K562 (cell line): ENCODE results near the gene TSGA10. TPM values are rescaled to one million over a fixed set of nuclear protein-coding genes. Genes with fewer than 3 reads are reported as not detected.

Experiments used
- ATAC-seq: fragments of 200-7000 bp; cut with Tn5 transposase; 3 replicates; pipeline ENCODE4 v1.9.1; 2020; ENCODE audit warnings: moderate library complexity
- BruUV-seq: library from RNA; stranded (reverse); fragments of 400-500 nt; replicated peaks from 2 replicates; lab custom pipeline; 2021; lab: Mats Ljungman, UMichigan
- CTCF ChIA-PET: fragments of 300-600 bp; formaldehyde crosslinking; extraction: SDS; loops from one replicate; lab custom pipeline; 2021; ENCODE audit warnings: low intra/inter-chr PET ratio; lab: Yijun Ruan, JAX
- POLR2A ChIA-PET: fragments of 300-600, 350-650 bp; sonication (Branson Sonifier 250); formaldehyde crosslinking; extraction: SDS; loops from one replicate; lab custom pipeline; 2021; ENCODE audit warnings: antibody characterized with exemption, inconsistent platforms; lab: Yijun Ruan, JAX
- DNase-seq, 4 experiments: peaks; one replicate each; pipeline versions ENCODE4 v3.0.0 to v3.0.0-alpha.2; 2011 to 2018; ENCODE audit warnings: low spot score in 3 of 4, mixed read lengths in 3 of 4; ENCODE audit errors: extremely low read depth in 1 of 4
- FAIRE-seq: peaks from 2 replicates; lab custom pipeline; 2011; peaks lifted over from hg19 to GRCh38; lab: Jason Lieb, UNC
- H2AFZ ChIP-seq: 2 replicates; pipeline ENCODE4 v1.6.0; 2011; ENCODE audit warnings: low read depth, low read length, control low read depth, inconsistent platforms
- H3K27ac ChIP-seq: fragments of 200-600 bp; 3 replicates; pipeline ENCODE4 v1.8.0; 2011; ENCODE audit warnings: low read depth, mild to moderate bottlenecking, control low read depth, inconsistent platforms, low read length, moderate library complexity, mixed read lengths; ENCODE audit errors: extremely low read depth
- H3K27me3 ChIP-seq, 2 experiments: fragments of 300-600 bp in 1 of 2; 2 replicates in 1 of 2; 3 replicates in 1 of 2; pipeline versions ENCODE4 v1.6.0 to v1.8.0; 2011; ENCODE audit warnings: inconsistent platforms in 2 of 2, low read length in 2 of 2, mild to moderate bottlenecking in 1 of 2, mixed read lengths in 1 of 2, moderate library complexity in 1 of 2; ENCODE audit not compliant: control insufficient read depth in 2 of 2, insufficient read depth in 2 of 2
- H3K36me3 ChIP-seq: fragments of 300-600 bp; 3 replicates; pipeline ENCODE4 v1.8.0; 2011; ENCODE audit warnings: mild to moderate bottlenecking, low read length, inconsistent platforms; ENCODE audit not compliant: control insufficient read depth, insufficient read depth
- H3K4me1 ChIP-seq, 2 experiments: fragments of 200-600 bp in 1 of 2; replicated peaks in 1 of 2; 2 replicates in 1 of 2; 3 replicates in 1 of 2; pipeline versions ENCODE4 v1.5.1 to v1.8.0; 2011; ENCODE audit warnings: inconsistent platforms in 2 of 2, low read length in 2 of 2, mild to moderate bottlenecking in 1 of 2, mixed read lengths in 1 of 2, moderate library complexity in 1 of 2; ENCODE audit not compliant: control insufficient read depth in 2 of 2, insufficient read depth in 2 of 2
- H3K4me2 ChIP-seq: 2 replicates; pipeline ENCODE4 v1.6.1; 2011; ENCODE audit warnings: low read length, control low read depth, inconsistent platforms, mixed read lengths; ENCODE audit not compliant: insufficient read depth
- H3K4me3 ChIP-seq: fragments of 200-600 bp; sonication (generic), shearing (Covaris generic); 2 replicates; pipeline ENCODE4 v1.5.1; 2016; ENCODE audit warnings: control low read depth, inconsistent platforms
- H3K79me2 ChIP-seq: fragments of 200-600 bp; 3 replicates; pipeline ENCODE4 v1.8.0; 2011; ENCODE audit warnings: low read length, inconsistent platforms; ENCODE audit not compliant: control insufficient read depth, insufficient read depth
- H3K9ac ChIP-seq, 2 experiments: 2 replicates each; pipeline versions ENCODE4 v1.6.0 to v1.6.1; 2011; ENCODE audit warnings: low read depth in 2 of 2, low read length in 2 of 2, control low read depth in 1 of 2, inconsistent platforms in 1 of 2, mild to moderate bottlenecking in 1 of 2, mixed read lengths in 1 of 2; ENCODE audit not compliant: insufficient read depth in 1 of 2
- H3K9me1 ChIP-seq: one replicate; pipeline ENCODE4 v1.6.0; 2011; ENCODE audit warnings: inconsistent platforms, mild to moderate bottlenecking, low read length, moderate library complexity; ENCODE audit not compliant: control insufficient read depth, insufficient read depth
- H3K9me3 ChIP-seq: replicated peaks from 2 replicates; pipeline ENCODE4 v1.5.1; 2011; ENCODE audit warnings: low read depth, low read length, inconsistent platforms; ENCODE audit not compliant: control insufficient read depth, insufficient read depth
- H4K20me1 ChIP-seq: replicated peaks from 2 replicates; pipeline ENCODE4 v1.6.1; 2011; ENCODE audit warnings: low read length, inconsistent platforms, mixed read lengths; ENCODE audit not compliant: control insufficient read depth, insufficient read depth
- HINFP ChIP-seq: fragments of 450-650 bp; conservative IDR thresholded peaks from 2 replicates; pipeline ENCODE4 v1.6.1; 2016; ENCODE audit warnings: missing genetic modification characterization, low read depth, mild to moderate bottlenecking, control low read depth, missing compliant biosample characterization
- NCOR1 ChIP-seq: fragments of 450-650 bp; IDR thresholded peaks from 2 replicates; pipeline ENCODE4 v1.6.1; 2016; ENCODE audit warnings: mild to moderate bottlenecking, moderate library complexity
- WGBS: fragments of 100-300 bp; shearing (Covaris generic); methylation state at CpG from one replicate; pipeline ENCODE4 v1.1.6; 2016; ENCODE audit warnings: low coverage, mixed read lengths; ENCODE audit not compliant: insufficient coverage; ENCODE audit errors: missing lambda C conversion rate; 5-methylcytosine and 5-hydroxymethylcytosine counted together
- in situ Hi-C: fragments of 300-500 bp; cut with MboI; formaldehyde crosslinking; loops from 4 replicates; pipeline ENCODE4 v1.15.0; 2018; ENCODE audit warnings: inconsistent platforms, mixed read lengths
- intact Hi-C: fragments of 100-400 bp; cut with micrococcal nuclease; formaldehyde crosslinking; loops from 2 replicates; pipeline ENCODE4 v1.14.2; 2022
- polyA plus RNA-seq, 8 experiments: library from polyadenylated mRNA; depleted of rRNA in 4 of 8; stranded (reverse) in 5 of 8; unstranded in 3 of 8; fragments of >200 nt; fragmentation: Nextera tagmentation in 2 of 8; fragmentation: Illumina TruSeq in 1 of 8; extraction: Ambion mirVana in 2 of 8; extraction: Trizol in 1 of 8; gene quantifications; 2 replicates each; pipeline versions ENCODE4 v1.2.1 to v1.2.3, GENCODE V29; 2011 to 2014; ENCODE audit warnings: inconsistent platforms in 1 of 8, missing spikeins in 1 of 8
- total RNA-seq, 7 experiments: library from RNA; depleted of rRNA in 6 of 7; stranded (reverse); fragments of >200 nt in 6 of 7; fragmentation: Illumina TruSeq in 2 of 7; extraction: Trizol in 2 of 7; gene quantifications; 2 replicates each; pipeline versions ENCODE4 v1.2.1 to v1.2.3, GENCODE V29; 2011 to 2021; ENCODE audit warnings: low replicate concordance in 1 of 7

TSGA10 gene
- total and polyA plus RNA-seq, 9 of the 15 experiments (the other 6 are each of a cell fraction or from before 2014, with no cell fraction given): 2.1 to 11.3 (median 3.2) TPM

- peak overlapping the region; percentile 88 for H3K27ac ChIP-seq
- H4K20me1 ChIP-seq: no peaks in the 10 kb centered on the region
- no peaks in the 10 kb centered on the region for H3K9me3 ChIP-seq
- peaks cover 30% of the 10 kb centered on the region for H3K36me3 ChIP-seq
- H3K4me1 ChIP-seq: peaks cover 0 to 14% of the 10 kb centered on the region in 2 experiments
- DNase-seq (peak in 1 of 4 experiments; percentile 30), FAIRE-seq (no peak), ATAC-seq (peak; percentile 47)
- H3K4me3 ChIP-seq: peak overlapping the region; percentile 72
- in situ Hi-C loops (no loop called here), intact Hi-C loops (loop anchor here (1.0 to 2.0 kb wide), 2 partner anchors 155 to 309 kb away; partner anchors contain the start of genes REV1 and TXNDC9)
- ChIA-PET CTCF (interaction anchor here (0.6 kb wide), 1 partner anchor 300 kb away, joined by 3 read pairs; no protein-coding TSS in a partner anchor), POLR2A (interaction anchor here (0.6 to 1.3 kb wide), 4 partner anchors 12 to 1216 kb away, joined by 3 read pairs; partner anchors contain the start of genes LIPT1 and TSGA10)
- 0% methylated on average over 4 of the region's 4 CpGs for WGBS
- TF ChIP-seq HINFP (tag): 0 out of 2 replicates have a peak, but pooled peaks have one; percentile 9
- no peak for TF ChIP-seq NCOR1
- H3K79me2 ChIP-seq: peaks cover 77% of the 10 kb centered on the region
- BruUV-seq: no TSS peak
- H3K27me3 ChIP-seq: no peaks in the 10 kb centered on the region
- no peaks in the 10 kb centered on the region for H3K9me1 ChIP-seq
- peak overlapping the region; percentile 89 for H3K4me2 ChIP-seq
- H3K9ac ChIP-seq: peak overlapping the region; percentile 87 to 94
- H2AFZ ChIP-seq: peak overlapping the region; percentile 95
These were observed 26.9 kb upstream of the TSGA10 start for GRCh38 chr2:99181624-99182000.
